Measurements from ENCODE around the gene SCYL1. TPM values are rescaled to one million over a fixed set of nuclear protein-coding genes. Genes with fewer than 3 reads are reported as not detected.

Gene SCYL1
- total and polyA plus RNA-seq, 4 donors = 33.7 to 62.0 (median 52.6) TPM

- TF ChIP-seq SP1 (IDR thresholded peaks at IDR 0.05) = no peak
- TF ChIP-seq NR2F2 (IDR thresholded peaks at IDR 0.05) = no peak
- no peak for TF ChIP-seq HNF4G (IDR thresholded peaks at IDR 0.05)
- TF ChIP-seq JUND (IDR thresholded peaks at IDR 0.05) = no peak
- TF ChIP-seq FOXA1 (IDR thresholded peaks at IDR 0.05) = no peak
- no peak for TF ChIP-seq YY1 (IDR thresholded peaks at IDR 0.05)
- TF ChIP-seq FOXA2 (IDR thresholded peaks at IDR 0.05) = no peak
- TF ChIP-seq ATF3 (IDR thresholded peaks at IDR 0.05) = no peak
- TF ChIP-seq, protein P1, sequence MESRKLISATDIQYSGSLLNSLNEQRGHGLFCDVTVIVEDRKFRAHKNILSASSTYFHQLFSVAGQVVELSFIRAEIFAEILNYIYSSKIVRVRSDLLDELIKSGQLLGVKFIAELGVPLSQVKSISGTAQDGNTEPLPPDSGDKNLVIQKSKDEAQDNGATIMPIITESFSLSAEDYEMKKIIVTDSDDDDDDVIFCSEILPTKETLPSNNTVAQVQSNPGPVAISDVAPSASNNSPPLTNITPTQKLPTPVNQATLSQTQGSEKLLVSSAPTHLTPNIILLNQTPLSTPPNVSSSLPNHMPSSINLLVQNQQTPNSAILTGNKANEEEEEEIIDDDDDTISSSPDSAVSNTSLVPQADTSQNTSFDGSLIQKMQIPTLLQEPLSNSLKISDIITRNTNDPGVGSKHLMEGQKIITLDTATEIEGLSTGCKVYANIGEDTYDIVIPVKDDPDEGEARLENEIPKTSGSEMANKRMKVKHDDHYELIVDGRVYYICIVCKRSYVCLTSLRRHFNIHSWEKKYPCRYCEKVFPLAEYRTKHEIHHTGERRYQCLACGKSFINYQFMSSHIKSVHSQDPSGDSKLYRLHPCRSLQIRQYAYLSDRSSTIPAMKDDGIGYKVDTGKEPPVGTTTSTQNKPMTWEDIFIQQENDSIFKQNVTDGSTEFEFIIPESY (IDR thresholded peaks at IDR 0.05) = no peak
- TF ChIP-seq RAD21 (IDR thresholded peaks at IDR 0.05) = no peak
- TF ChIP-seq EGR1 (IDR thresholded peaks at IDR 0.05; ENCODE audit: low read depth in 2 of 2) = no peak
- TF ChIP-seq, protein P2, sequence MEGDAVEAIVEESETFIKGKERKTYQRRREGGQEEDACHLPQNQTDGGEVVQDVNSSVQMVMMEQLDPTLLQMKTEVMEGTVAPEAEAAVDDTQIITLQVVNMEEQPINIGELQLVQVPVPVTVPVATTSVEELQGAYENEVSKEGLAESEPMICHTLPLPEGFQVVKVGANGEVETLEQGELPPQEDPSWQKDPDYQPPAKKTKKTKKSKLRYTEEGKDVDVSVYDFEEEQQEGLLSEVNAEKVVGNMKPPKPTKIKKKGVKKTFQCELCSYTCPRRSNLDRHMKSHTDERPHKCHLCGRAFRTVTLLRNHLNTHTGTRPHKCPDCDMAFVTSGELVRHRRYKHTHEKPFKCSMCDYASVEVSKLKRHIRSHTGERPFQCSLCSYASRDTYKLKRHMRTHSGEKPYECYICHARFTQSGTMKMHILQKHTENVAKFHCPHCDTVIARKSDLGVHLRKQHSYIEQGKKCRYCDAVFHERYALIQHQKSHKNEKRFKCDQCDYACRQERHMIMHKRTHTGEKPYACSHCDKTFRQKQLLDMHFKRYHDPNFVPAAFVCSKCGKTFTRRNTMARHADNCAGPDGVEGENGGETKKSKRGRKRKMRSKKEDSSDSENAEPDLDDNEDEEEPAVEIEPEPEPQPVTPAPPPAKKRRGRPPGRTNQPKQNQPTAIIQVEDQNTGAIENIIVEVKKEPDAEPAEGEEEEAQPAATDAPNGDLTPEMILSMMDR (IDR thresholded peaks at IDR 0.05; ENCODE audit: low read depth, low read length, missing input control) = no peak
- TF ChIP-seq, protein P3, sequence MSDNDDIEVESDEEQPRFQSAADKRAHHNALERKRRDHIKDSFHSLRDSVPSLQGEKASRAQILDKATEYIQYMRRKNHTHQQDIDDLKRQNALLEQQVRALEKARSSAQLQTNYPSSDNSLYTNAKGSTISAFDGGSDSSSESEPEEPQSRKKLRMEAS (IDR thresholded peaks at IDR 0.05) = no peak
- no peak for TF ChIP-seq HNF4A (conservative IDR thresholded peaks at IDR 0.05)
- no peak for TF ChIP-seq GABPA (IDR thresholded peaks at IDR 0.05 in 1 of 2, conservative IDR thresholded peaks at IDR 0.05 in 1 of 2)
- no peak for TF ChIP-seq TAF1 (conservative IDR thresholded peaks at IDR 0.05)
- TF ChIP-seq RXRA (IDR thresholded peaks at IDR 0.05) = no peak
- Histone ChIP-seq H3K27me3 (ENCODE audit: control insufficient read depth in 4 of 4, insufficient read depth in 4 of 4, low read length in 3 of 4) (no peaks in the 10 kb centered on the region), H3K9me3 (ENCODE audit: control insufficient read depth in 4 of 4, low read length in 3 of 4) (no peaks in the 10 kb centered on the region), H3K4me3 (ENCODE audit: low read depth in 1 of 3, low read length in 3 of 3) (no peak overlapping the region), H3K9ac (ENCODE audit: low read depth in 1 of 2, low read length in 2 of 2) (no peak overlapping the region), H3K4me1 (ENCODE audit: control insufficient read depth in 4 of 4, insufficient read depth in 4 of 4, low read length in 3 of 4) (peaks cover 0 to 4% (median 0%) of the 10 kb centered on the region in 4 donors), H3K36me3 (ENCODE audit: control insufficient read depth in 4 of 4, insufficient read depth in 3 of 4, low read depth in 1 of 4, low read length in 3 of 4) (peaks cover 0 to 2% (median 0%) of the 10 kb centered on the region in 4 donors), H3K27ac (ENCODE audit: low read depth in 1 of 2, low read length in 2 of 2) (no peak overlapping the region)
- 89% methylated on average over 2 of the region's 2 CpGs for WGBS
- no peak for DNase-seq (ENCODE audit: low spot score)
Observed at GRCh38 chr11:65586676-65587075, 61.8 kb downstream of the SCYL1 start.

Small RNAs within 50 kb of the gene (small RNA-seq; reads per million reads assigned to genes)
- not detected for gene AP001362.1
- gene RF01684 = not detected

Other genes starting within 250 kb of the SCYL1 start
- 1 to 10 TPM; 1.9 to 3.4 TPM for gene CDC42EP2, start 210.2 kb upstream of the SCYL1 start, total RNA-seq
- gene CDC42EP2, start 210.2 kb upstream of the SCYL1 start, polyA plus RNA-seq = 1 to 10 TPM; 1.8 to 2.0 TPM
- 10 to 100 TPM; 12.8 to 14.8 TPM for gene DPF2, start 191.2 kb upstream of the SCYL1 start, total RNA-seq
- 10 to 100 TPM in 1 of 2 donors, 1 to 10 TPM in 1; 9.2 to 10.0 TPM for gene DPF2, start 191.2 kb upstream of the SCYL1 start, polyA plus RNA-seq
- under 1 TPM; 0.17 to 0.33 TPM for gene TIGD3, start 170.3 kb upstream of the SCYL1 start, total RNA-seq
- under 1 TPM in 1 of 2 donors, not detected in 1; 0.08 TPM for gene TIGD3, start 170.3 kb upstream of the SCYL1 start, polyA plus RNA-seq
- gene SLC25A45, start 142.4 kb upstream of the SCYL1 start, total RNA-seq = 1 to 10 TPM; 5.1 to 6.8 TPM
- gene SLC25A45, start 142.4 kb upstream of the SCYL1 start, polyA plus RNA-seq = 1 to 10 TPM; 4.5 to 5.6 TPM
- 10 to 100 TPM; 20.7 to 22.8 TPM for gene FRMD8, start 138.4 kb upstream of the SCYL1 start, total RNA-seq
- gene FRMD8, start 138.4 kb upstream of the SCYL1 start, polyA plus RNA-seq = 1 to 10 TPM; 2.8 to 9.4 TPM
- 1,000 to 10,000 TPM in 1 of 2 donors, 10 to 100 TPM in 1; 29.6 to 1,968 TPM for gene NEAT1, start 102.3 kb upstream of the SCYL1 start, total RNA-seq
- 100 to 1,000 TPM in 1 of 2 donors, 10 to 100 TPM in 1; 50.2 to 111 TPM for gene NEAT1, start 102.3 kb upstream of the SCYL1 start, polyA plus RNA-seq
- 1,000 to 10,000 TPM; 3,688 to 8,306 TPM for gene MALAT1, start 26.0 kb upstream of the SCYL1 start, total RNA-seq
- 1,000 to 10,000 TPM in 1 of 2 donors, 10 to 100 TPM in 1; 11.9 to 3,868 TPM for gene MALAT1, start 26.0 kb upstream of the SCYL1 start, polyA plus RNA-seq
- 10 to 100 TPM; 16.0 to 17.9 TPM for gene LTBP3, start 33.3 kb downstream of the SCYL1 start, total RNA-seq
- 10 to 100 TPM in 1 of 2 donors, 1 to 10 TPM in 1; 8.8 to 46.2 TPM for gene LTBP3, start 33.3 kb downstream of the SCYL1 start, polyA plus RNA-seq
- 10 to 100 TPM; 18.2 to 22.7 TPM for gene ZNRD2, start 45.4 kb downstream of the SCYL1 start, total RNA-seq
- 10 to 100 TPM; 33.3 to 39.5 TPM for gene ZNRD2, start 45.4 kb downstream of the SCYL1 start, polyA plus RNA-seq
- gene FAM89B, start 47.5 kb downstream of the SCYL1 start, total RNA-seq = 10 to 100 TPM in 1 of 2 donors, 1 to 10 TPM in 1; 4.7 to 16.7 TPM
- 10 to 100 TPM in 1 of 2 donors, 1 to 10 TPM in 1; 7.7 to 11.4 TPM for gene FAM89B, start 47.5 kb downstream of the SCYL1 start, polyA plus RNA-seq
- 100 to 1,000 TPM in 1 of 2 donors, 10 to 100 TPM in 1; 13.6 to 120 TPM for gene EHBP1L1, start 51.0 kb downstream of the SCYL1 start, total RNA-seq
- 1 to 10 TPM; 1.1 to 6.5 TPM for gene EHBP1L1, start 51.0 kb downstream of the SCYL1 start, polyA plus RNA-seq
- gene KCNK7, start 70.7 kb downstream of the SCYL1 start, total RNA-seq = under 1 TPM; 0.14 to 0.17 TPM
- under 1 TPM; 0.32 TPM for gene KCNK7, start 70.7 kb downstream of the SCYL1 start, polyA plus RNA-seq
- 10 to 100 TPM; 23.7 to 49.3 TPM for gene MAP3K11, start 89.1 kb downstream of the SCYL1 start, total RNA-seq
- 10 to 100 TPM; 22.9 to 49.7 TPM for gene MAP3K11, start 89.1 kb downstream of the SCYL1 start, polyA plus RNA-seq
- gene PCNX3, start 90.7 kb downstream of the SCYL1 start, total RNA-seq = 10 to 100 TPM; 11.5 to 13.4 TPM
- 10 to 100 TPM in 1 of 2 donors, 1 to 10 TPM in 1; 4.7 to 12.8 TPM for gene PCNX3, start 90.7 kb downstream of the SCYL1 start, polyA plus RNA-seq
- 10 to 100 TPM; 15.4 to 34.9 TPM for gene SIPA1, start 113.0 kb downstream of the SCYL1 start, total RNA-seq
- gene SIPA1, start 113.0 kb downstream of the SCYL1 start, polyA plus RNA-seq = 10 to 100 TPM; 16.1 to 29.5 TPM
- gene RELA, start 137.8 kb downstream of the SCYL1 start, total RNA-seq = 10 to 100 TPM; 11.1 to 22.6 TPM
- gene RELA, start 137.8 kb downstream of the SCYL1 start, polyA plus RNA-seq = 10 to 100 TPM; 21.3 to 30.7 TPM
- 10 to 100 TPM; 16.1 to 20.7 TPM for gene KAT5, start 187.2 kb downstream of the SCYL1 start, total RNA-seq
- 10 to 100 TPM; 15.5 to 22.9 TPM for gene KAT5, start 187.2 kb downstream of the SCYL1 start, polyA plus RNA-seq
- gene RNASEH2C, start 195.7 kb downstream of the SCYL1 start, total RNA-seq = 10 to 100 TPM; 20.5 to 32.4 TPM
- 10 to 100 TPM; 45.7 to 72.1 TPM for gene RNASEH2C, start 195.7 kb downstream of the SCYL1 start, polyA plus RNA-seq